Natural killer cell (primary cell): Measurements from ENCODE around the gene GJD4. TPM values are rescaled to one million over a fixed set of nuclear protein-coding genes. Genes with fewer than 3 reads are reported as not detected.

Experiments used
- ATAC-seq, 3 donors: fragments of 150-1000 bp in 2 of 3; fragments of 200-7000 bp in 1 of 3; cut with Tn5 transposase; 1 replicate in 1 of 3; 2 replicates in 2 of 3; pipeline ENCODE4 v1.10.0; 2021; ENCODE audit warnings: mild to moderate bottlenecking in 2 of 3, moderate library complexity in 2 of 3
- DNase-seq, 2 donors: peaks; one replicate each; pipeline versions ENCODE4 v3.0.0 to v3.0.0-alpha.2; 2013 to 2021; ENCODE audit warnings: mixed read lengths in 1 of 2
- H3K27ac ChIP-seq: one replicate; pipeline ENCODE4 v1.5.1; 2013; ENCODE audit warnings: mild to moderate bottlenecking, low read length
- H3K27me3 ChIP-seq: one replicate; pipeline ENCODE4 v1.6.1; 2013; ENCODE audit warnings: low read length; ENCODE audit not compliant: control insufficient read depth, insufficient read depth
- H3K36me3 ChIP-seq: one replicate; pipeline ENCODE4 v1.6.1; 2013; ENCODE audit warnings: low read length; ENCODE audit not compliant: control insufficient read depth, insufficient read depth
- H3K4me1 ChIP-seq: one replicate; pipeline ENCODE4 v1.6.1; 2013; ENCODE audit warnings: low read length; ENCODE audit not compliant: control insufficient read depth, insufficient read depth
- H3K4me3 ChIP-seq: one replicate; pipeline ENCODE4 v1.5.1; 2013; ENCODE audit warnings: low read length
- H3K9me3 ChIP-seq: one replicate; pipeline ENCODE4 v1.6.1; 2013; ENCODE audit warnings: low read length; ENCODE audit not compliant: control insufficient read depth, insufficient read depth
- H3K27ac Mint-ChIP-seq, 2 donors: one replicate each; pipeline ENCODE4 v1.8.0; 2022; ENCODE audit warnings: mild to moderate bottlenecking in 2 of 2, mixed read lengths in 2 of 2, moderate library complexity in 1 of 2
- H3K27me3 Mint-ChIP-seq, 2 donors: one replicate each; pipeline ENCODE4 v1.8.0; 2022; ENCODE audit warnings: low read depth in 2 of 2, mixed read lengths in 2 of 2
- H3K36me3 Mint-ChIP-seq: one replicate; pipeline ENCODE4 v1.8.0; 2022; ENCODE audit warnings: mixed read lengths
- H3K4me1 Mint-ChIP-seq, 2 donors: one replicate each; pipeline ENCODE4 v1.8.0; 2022; ENCODE audit warnings: mixed read lengths in 2 of 2
- H3K4me3 Mint-ChIP-seq: one replicate; pipeline ENCODE4 v1.8.0; 2022; ENCODE audit warnings: mild to moderate bottlenecking, moderate library complexity, mixed read lengths
- H3K9me3 Mint-ChIP-seq, 2 donors: one replicate each; pipeline ENCODE4 v1.8.0; 2022; ENCODE audit warnings: mixed read lengths in 2 of 2
- CTCF ChIP-seq: fragments of 200-600 bp; IDR thresholded peaks from one replicate; pipeline ENCODE4 v1.8.0; 2022; ENCODE audit warnings: antibody characterized with exemption
- WGBS: methylation state at CpG from one replicate; pipeline ENCODE4 v1.1.7; 2013; ENCODE audit warnings: missing lambda C conversion rate; ENCODE audit not compliant: insufficient coverage; 5-methylcytosine and 5-hydroxymethylcytosine counted together
- intact Hi-C: fragments of 100-400 bp; cut with micrococcal nuclease; formaldehyde crosslinking; loops from one replicate; pipeline ENCODE4 v1.14.2; 2022
- total RNA-seq, 4 donors: library from RNA; stranded (reverse); fragments of 120-200 nt in 1 of 4; gene quantifications; one replicate each; pipeline versions ENCODE4 v1.2.3 to v1.2.4, GENCODE V29; 2013 to 2022

The GJD4 gene
- total RNA-seq, 3 donors from 2014 or later (not counting 1 experiment from before 2014, with no cell fraction given): not detected

DNA sequence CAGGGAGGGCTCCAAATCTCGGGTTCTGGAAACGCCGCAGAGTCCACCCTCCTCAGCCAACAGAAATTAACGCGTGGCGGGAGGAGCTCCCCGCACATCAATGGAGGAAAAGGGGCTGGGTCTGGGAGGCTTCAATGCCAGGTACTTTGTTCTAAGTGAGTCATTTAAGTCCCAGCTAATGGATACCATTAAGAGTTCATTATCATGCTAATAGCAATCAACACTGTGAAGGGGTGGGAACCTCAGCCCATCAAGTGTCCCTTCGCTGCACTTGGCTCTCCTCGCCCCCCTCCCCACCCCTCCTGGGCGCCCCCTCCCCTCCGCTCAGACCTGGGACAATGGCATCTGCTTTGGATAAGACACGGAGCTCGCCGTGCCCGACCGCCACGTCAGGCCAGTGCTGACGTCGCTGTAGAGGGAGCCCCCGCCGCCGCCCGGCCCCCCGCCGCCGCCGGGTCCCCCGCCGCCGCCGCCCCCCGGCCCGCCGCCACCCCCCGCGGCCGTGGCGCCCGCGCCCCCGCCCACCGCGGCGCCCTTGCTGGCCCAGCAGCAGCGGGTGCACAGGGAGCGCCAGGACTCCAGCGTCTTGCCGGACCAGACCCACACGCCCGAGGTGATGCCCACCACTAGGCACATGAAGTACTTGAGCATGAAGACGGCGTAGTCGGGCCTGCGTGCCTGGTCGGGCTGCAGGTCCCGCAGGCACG is 34.0 kb downstream of the GJD4 start:
- H3K9me3 Mint-ChIP-seq: no peaks in the 10 kb centered on the region
- H3K27ac Mint-ChIP-seq: no peak overlapping the region
- no peaks in the 10 kb centered on the region for H3K36me3 ChIP-seq
- no peak for DNase-seq
- H3K27me3 ChIP-seq: peaks cover 20% of the 10 kb centered on the region
- TF ChIP-seq CTCF: no peak
- H3K4me3 ChIP-seq: no peak overlapping the region
- H3K27ac ChIP-seq: no peak overlapping the region
- intact Hi-C loops: loop anchor here (5.0 kb wide), 1 partner anchor 1088 kb away; no protein-coding TSS in a partner anchor
- H3K9me3 ChIP-seq: no peaks in the 10 kb centered on the region
- ATAC-seq: no peak
- peaks cover 35% of the 10 kb centered on the region for H3K4me1 ChIP-seq
- peaks cover 20 to 37% of the 10 kb centered on the region in 2 donors for H3K4me1 Mint-ChIP-seq
- peaks cover 37 to 38% of the 10 kb centered on the region in 2 donors for H3K27me3 Mint-ChIP-seq
- no peaks in the 10 kb centered on the region for H3K36me3 Mint-ChIP-seq
- 15% methylated on average over 55 of the region's 57 CpGs for WGBS
- H3K4me3 Mint-ChIP-seq: peak overlapping the region; percentile 80

GRCh38 chr10:35639728-35640401 is 34.7 kb downstream of the GJD4 start:
- WGBS: 4% methylated on average over 83 of the region's 83 CpGs
- Histone ChIP-seq H3K4me3 (no peak overlapping the region), H3K27me3 (peaks cover 20% of the 10 kb centered on the region), H3K4me1 (peaks cover 35% of the 10 kb centered on the region), H3K36me3 (no peaks in the 10 kb centered on the region), H3K9me3 (no peaks in the 10 kb centered on the region), H3K27ac (no peak overlapping the region)
- Mint-ChIP-seq H3K9me3 (no peaks in the 10 kb centered on the region), H3K27ac (no peak overlapping the region), H3K36me3 (no peaks in the 10 kb centered on the region), H3K4me1 (peaks cover 27 to 38% of the 10 kb centered on the region in 2 donors), H3K27me3 (peaks cover 34 to 43% of the 10 kb centered on the region in 2 donors), H3K4me3 (peak overlapping the region; percentile 90)
- intact Hi-C loops: loop anchor here (5.0 to 10.0 kb wide), 2 partner anchors 515 to 1087 kb away; partner anchors contain the start of gene CREM
- no peak for TF ChIP-seq CTCF
- DNase-seq (peak in 1 of 2 donors; percentile 9), ATAC-seq (no peak)

GRCh38 chr10:35640474-35640873 is 35.3 kb downstream of the GJD4 start:
- Histone ChIP-seq H3K4me3 (peak overlapping the region; percentile 17), H3K9me3 (no peaks in the 10 kb centered on the region), H3K27ac (no peak overlapping the region), H3K27me3 (peaks cover 20% of the 10 kb centered on the region), H3K4me1 (peaks cover 35% of the 10 kb centered on the region), H3K36me3 (no peaks in the 10 kb centered on the region)
- H3K27me3 Mint-ChIP-seq: peaks cover 35 to 42% of the 10 kb centered on the region in 2 donors
- 1% methylated on average over 53 of the region's 53 CpGs for WGBS
- peak; percentile 30 to 48 (median 45) for ATAC-seq
- peaks cover 27 to 38% of the 10 kb centered on the region in 2 donors for H3K4me1 Mint-ChIP-seq
- TF ChIP-seq CTCF: no peak
- no peaks in the 10 kb centered on the region for H3K36me3 Mint-ChIP-seq
- no peak overlapping the region for H3K27ac Mint-ChIP-seq
- peak overlapping the region; percentile 90 for H3K4me3 Mint-ChIP-seq
- intact Hi-C loops: loop anchor here (10.0 kb wide), 1 partner anchor 516 kb away; the partner anchor contains the start of gene CREM
- peak; percentile 24 to 57 for DNase-seq
- no peaks in the 10 kb centered on the region for H3K9me3 Mint-ChIP-seq
